ENCODE measurements around the gene THTPA.
"Not testable (repeated sequence)": the region's sequence is repeated elsewhere in the genome, so short reads cannot be mapped to it uniquely, and the experiment has no call there.

THTPA gene

DNA sequence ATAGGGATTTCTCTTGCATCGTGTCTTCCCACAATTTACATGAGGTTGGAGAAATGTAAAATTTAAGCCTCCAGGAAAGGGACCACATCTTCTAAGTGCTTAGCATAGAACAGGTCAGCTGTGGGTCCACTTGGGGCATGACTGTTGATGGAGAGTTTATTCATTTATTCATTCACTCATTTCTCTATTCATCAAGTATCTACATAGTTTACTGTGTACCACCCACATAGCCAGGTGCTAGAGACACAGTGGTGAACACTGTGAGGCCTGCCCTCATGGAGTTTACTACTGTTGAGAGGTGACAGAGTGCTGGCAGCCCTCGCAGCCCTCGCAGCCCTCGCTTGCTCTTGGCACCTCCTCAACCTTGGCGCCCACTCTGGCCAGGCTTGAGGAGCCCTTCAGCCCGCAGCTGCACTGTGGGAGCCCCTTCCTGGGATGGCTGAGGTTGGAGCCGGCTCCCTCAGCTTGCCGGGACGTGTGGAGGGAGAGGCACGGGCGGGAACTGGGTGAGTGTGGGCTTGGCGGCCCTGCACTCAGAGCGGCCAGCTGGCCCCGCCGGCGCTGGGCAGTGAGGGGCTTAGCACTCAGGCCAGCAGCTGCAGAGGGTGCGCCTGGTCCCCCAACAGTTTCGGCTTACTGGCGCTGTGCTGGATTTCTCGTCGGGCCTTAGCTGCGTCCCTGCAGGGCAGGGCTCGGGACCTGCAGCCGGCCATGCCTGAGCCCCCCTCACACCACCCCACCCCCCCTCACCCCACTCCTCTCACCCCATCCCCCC, 24.3 kb downstream of the THTPA start:
- in situ Hi-C loops (cut with MboI; ENCODE audit: low sequenced_read_pairs): no loop called here

DNA sequence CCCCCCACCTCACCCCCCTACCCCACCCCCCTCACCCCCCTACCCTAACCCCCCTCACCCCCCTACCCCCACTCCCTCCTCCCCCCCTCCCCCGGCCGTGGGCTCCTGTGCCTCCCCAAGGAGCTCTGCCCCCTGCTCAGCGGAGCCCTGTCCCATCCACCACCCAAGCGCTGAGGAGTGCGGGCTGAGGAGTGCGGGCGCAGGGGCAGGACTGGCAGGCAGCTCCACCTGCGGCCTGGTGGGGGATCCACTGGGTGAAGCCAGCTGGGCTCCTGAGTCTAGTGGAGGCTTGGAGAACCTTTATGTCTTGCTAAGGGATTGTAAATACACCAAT, 24.8 kb downstream of the THTPA start:
- in situ Hi-C loops (cut with MboI; ENCODE audit: low sequenced_read_pairs): no loop called here

DNA sequence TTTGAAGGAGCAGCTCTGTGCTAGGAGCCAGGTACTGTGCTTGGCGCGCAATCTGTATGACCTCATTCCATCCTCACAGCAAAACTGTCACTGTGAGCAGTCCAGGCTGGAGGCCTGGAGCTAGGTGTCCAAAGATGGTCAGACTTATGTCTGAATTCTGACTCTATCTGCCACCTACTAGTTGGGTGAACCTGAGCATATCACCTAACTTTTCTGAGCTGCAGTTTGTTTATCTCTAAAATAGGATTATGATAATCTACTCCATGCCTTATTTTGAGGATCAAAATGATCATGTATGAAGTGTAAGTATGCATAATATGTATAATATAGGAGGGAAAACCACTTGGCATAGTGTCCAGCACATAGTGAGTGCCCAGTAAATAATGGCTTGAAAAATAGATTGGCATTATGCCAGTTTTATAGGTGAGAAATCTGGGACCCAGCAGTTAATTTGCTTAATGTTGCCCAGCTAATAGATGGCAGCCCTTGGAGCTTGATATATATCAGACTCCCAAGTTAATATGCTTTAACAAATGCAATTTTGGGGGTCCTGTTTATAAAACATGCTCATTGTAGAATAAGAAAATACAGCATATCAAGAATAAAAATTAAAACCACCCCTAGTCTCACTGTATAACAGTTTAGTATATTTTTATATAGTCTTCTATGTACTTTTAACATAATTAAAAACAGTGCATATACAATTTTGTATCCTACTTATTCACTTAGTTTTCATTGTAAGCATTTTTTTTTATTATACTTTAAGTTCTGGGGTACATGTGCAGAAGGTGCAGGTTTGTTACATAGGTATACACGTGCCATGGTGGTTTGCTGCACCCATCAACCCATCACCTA, 27.1 kb downstream of the THTPA start:
- in situ Hi-C loops (cut with MboI; ENCODE audit: low sequenced_read_pairs): no loop called here

GRCh38 chr14:23583761-23584526, 27.9 kb downstream of the THTPA start:
- in situ Hi-C loops (cut with MboI; ENCODE audit: low sequenced_read_pairs): not testable (repeated sequence)

DNA sequence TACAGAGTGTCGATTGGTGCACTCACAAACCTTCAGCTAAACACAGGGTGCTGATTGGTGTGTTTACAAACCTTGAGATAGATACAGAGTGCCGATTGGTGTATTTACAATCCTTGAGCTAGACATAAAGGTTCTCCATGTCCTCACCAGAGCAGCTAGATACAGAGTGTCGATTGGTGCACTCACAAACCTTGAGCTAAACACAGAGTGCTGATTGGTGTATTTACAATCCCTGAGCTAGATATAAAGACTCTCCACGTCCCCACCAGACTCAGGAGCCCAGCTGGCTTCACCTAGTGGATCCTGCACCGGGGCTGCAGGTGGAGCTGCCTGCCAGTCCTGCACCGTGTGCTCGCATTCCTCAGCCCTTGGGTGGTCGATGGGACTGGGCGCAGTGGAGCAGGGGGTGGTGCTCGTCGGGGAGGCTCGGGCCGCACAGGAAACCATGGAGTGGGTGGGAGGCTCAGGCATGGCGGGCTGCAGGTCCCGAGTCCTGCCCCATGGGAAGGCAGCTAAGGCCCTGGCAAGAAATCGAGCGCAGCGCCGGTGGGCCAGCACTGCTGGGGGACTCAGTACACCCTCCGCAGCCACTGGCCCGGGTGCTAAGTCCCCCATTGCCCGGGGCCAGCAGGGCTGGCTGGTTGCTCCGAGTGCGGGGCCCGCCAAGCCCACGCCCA, 28.6 kb downstream of the THTPA start:
- in situ Hi-C loops (cut with MboI; ENCODE audit: low sequenced_read_pairs): not testable (repeated sequence)

DNA sequence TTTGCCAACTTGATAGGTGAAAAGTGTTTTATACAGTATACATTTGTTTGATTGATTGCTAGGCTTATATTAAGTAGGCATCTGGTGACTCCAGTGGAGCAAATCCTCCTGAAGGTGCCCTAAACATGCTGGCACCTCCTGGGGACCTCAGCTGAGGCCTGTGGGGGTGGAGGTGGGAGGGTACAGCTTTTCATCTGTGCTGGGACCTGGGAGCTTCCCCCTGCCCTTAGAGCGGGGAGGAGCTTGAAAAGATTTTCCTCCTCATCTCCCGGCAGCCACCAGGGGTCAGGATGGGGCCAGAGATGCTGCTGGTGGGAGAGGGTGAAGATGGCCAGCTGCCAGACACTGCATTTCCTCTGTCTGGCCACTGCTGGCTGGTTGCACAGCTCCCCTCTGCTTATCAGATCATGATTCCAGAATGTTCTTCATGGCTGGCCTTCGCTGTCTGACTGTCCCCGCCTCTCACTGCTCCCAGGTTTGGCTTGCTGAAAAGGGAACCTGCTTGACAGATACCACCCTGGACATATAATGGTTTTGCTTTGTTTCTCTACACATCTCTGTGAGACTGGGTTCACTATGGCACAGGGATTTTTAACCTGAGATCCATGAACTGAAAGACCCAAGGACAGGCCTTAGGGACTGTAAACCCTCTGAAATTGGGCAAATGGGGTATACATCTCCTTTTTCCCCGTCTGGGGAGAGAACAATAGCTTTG, 33.0 kb downstream of the THTPA start:
- in situ Hi-C loops (cut with MboI; ENCODE audit: low sequenced_read_pairs): no loop called here

DNA sequence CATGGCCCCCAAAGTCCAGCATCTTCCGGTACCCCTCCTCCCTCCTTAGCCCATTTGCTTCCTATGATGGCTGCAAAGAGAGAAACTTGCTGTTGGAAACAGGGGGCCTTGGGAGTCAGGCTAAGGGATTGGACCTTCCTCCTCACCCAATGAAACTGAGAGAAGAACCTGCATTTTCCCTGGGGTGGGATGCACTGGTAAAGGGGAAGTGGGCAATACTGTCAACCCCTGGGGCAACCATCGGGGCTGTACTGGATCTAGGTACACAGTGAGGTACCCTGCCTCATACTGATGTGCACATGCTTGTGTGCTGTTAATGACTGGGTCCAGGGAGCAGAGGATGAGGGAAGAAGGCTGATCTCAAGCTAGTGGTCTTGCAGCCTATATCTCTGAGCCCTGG, 33.5 kb downstream of the THTPA start:
- in situ Hi-C loops (cut with MboI; ENCODE audit: low sequenced_read_pairs): no loop called here

GRCh38 chr14:23590198-23590597, 34.1 kb downstream of the THTPA start:
- in situ Hi-C loops (cut with MboI; ENCODE audit: low sequenced_read_pairs): no loop called here

DNA sequence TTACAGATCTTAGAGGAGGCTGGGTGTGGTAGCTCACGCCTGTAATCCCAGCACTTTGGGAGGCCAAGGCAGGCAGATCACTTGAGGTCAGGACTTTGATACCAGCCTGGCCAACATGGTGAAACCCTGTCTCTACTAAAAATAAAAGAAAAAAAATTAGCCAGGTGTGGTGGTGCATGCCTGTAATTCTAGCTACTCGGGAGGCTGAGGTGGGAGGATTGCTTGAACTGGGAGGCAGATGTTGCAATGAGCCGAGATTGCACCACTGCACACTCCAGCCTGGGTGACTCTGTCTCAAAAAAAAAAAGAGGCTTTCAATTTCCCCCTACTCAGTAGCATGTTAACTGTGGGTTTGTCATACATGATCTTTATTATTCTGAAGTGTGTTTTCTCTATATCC, 38.1 kb downstream of the THTPA start:
- in situ Hi-C loops (cut with MboI; ENCODE audit: low sequenced_read_pairs): not testable (repeated sequence)

GRCh38 chr14:23600322-23600707, 44.2 kb downstream of the THTPA start:
- in situ Hi-C loops (cut with MboI; ENCODE audit: low sequenced_read_pairs): no loop called here

DNA sequence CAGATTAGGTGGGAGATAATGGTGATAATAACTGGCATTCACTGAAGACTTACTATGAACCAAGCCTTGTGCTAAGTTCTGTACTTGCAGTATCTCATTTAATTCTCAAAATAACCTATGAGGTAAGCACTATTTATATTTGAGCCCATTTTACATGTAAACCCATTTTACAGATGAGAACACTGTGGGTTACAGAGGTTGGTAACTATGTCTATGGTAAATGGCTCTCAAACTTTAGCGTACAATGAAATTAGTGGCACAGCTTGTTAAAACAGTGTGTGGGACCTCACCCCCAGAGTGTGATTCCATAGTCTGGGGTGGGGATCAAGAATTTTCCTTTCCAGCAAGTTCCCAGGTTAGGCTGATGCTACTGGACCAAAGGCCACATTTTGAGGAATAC, 44.7 kb downstream of the THTPA start:
- in situ Hi-C loops (cut with MboI; ENCODE audit: low sequenced_read_pairs): no loop called here

DNA sequence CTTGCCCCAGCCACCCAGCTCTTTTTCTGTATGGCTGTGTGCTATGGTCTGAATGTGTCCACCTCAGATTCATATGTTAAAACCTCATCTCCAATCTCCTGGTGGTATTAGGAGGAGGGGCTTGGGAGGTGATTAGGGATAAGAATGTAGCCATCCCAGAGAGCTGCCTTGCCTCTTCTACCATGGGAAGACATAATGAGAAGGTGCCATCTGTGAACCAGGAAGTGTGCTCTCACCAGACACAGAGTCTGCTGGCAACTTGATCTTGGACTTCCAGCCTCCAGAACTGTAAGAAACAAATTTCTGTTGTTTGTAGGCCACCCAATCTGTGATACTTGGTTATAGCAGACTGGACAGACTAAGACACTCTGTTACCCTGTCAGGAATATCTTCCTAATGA, 45.4 kb downstream of the THTPA start:
- in situ Hi-C loops (cut with MboI; ENCODE audit: low sequenced_read_pairs): no loop called here

DNA sequence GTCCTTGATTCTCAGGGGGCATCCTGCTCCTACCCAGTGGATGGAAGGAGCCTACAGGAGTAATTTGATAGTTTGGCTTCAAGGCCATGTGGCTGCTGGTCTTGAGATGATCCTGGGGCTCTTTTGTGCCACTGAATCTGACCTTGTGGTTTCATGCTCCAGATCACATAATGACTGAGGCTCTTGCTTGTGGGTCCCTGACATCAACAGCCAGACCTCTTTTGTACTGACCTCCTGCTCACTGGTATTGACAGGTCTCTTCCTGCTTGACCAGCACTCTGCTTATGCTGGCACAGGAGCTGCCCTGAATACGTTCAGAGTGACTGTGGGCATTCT, 45.7 kb downstream of the THTPA start:
- in situ Hi-C loops (cut with MboI; ENCODE audit: low sequenced_read_pairs): no loop called here

- in situ Hi-C loops (cut with MboI; ENCODE audit: low sequenced_read_pairs): no loop called here
Measured at GRCh38 chr14:23602181-23603095, 46.4 kb downstream of the THTPA start.

GRCh38 chr14:23603103-23603502, 47.0 kb downstream of the THTPA start:
- in situ Hi-C loops (cut with MboI; ENCODE audit: low sequenced_read_pairs): no loop called here

GRCh38 chr14:23604148-23604547, 48.1 kb downstream of the THTPA start:
- in situ Hi-C loops (cut with MboI; ENCODE audit: low sequenced_read_pairs): no loop called here

DNA sequence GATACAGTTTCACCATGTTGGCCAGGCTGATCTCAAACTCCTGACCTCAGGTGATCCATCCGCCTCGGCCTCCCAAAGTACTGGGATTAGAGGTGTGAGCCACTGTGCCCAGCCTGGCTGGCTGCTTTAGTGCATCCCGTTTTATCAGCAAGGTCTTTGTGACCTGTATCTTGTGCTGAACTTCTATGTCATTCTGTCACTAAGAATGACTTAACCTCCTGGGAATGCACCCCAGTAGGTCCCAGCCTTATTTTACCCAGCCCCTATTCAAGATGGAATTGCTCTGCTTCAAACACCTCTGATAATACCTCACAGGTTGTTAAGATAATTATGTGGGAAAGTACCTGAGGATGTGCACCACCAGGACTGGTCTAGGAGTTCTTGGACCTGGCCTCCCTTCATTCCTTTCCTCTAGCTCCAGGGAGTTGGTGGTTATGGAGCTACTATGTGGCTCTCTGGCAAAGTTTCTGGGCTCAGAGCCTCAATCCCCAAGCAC, 48.7 kb downstream of the THTPA start:
- in situ Hi-C loops (cut with MboI; ENCODE audit: low sequenced_read_pairs): no loop called here

GRCh38 chr14:23605931-23606585, 50.0 kb downstream of the THTPA start:
- in situ Hi-C loops (cut with MboI; ENCODE audit: low sequenced_read_pairs): no loop called here

GRCh38 chr14:23608454-23608853, 52.4 kb downstream of the THTPA start:
- in situ Hi-C loops (cut with MboI; ENCODE audit: low sequenced_read_pairs): no loop called here

Data from HL-60/S4 treated with retinoic acid at 250 ng/mL for 4 days and 3 days (cell line).